ENCODE data around the gene NR2C2AP. TPM values are rescaled to one million over a fixed set of nuclear protein-coding genes. Genes with fewer than 3 reads are reported as not detected.
A peak's percentile ranks its signal among the peaks of the same experiment; 100 is the strongest.

NR2C2AP gene
- total RNA-seq, 1 experiment from 2014 or later, result 45.3 TPM

- Histone ChIP-seq H3K9me3 (ENCODE audit: low read depth, low read length, poor library complexity, severe bottlenecking) (no peaks in the 10 kb centered on the region), H3K4me3 (ENCODE audit: low read depth, low read length, poor library complexity, severe bottlenecking) (no peak overlapping the region), H3K36me3 (ENCODE audit: insufficient read depth, low read length, poor library complexity, severe bottlenecking) (peaks cover 8% of the 10 kb centered on the region), H3K4me1 (ENCODE audit: insufficient read depth, low read length, poor library complexity, severe bottlenecking) (peaks cover 10% of the 10 kb centered on the region), H3K27me3 (replicated peaks; ENCODE audit: insufficient read depth, low read depth, low read length, poor library complexity) (no peaks in the 10 kb centered on the region), H3K27ac (ENCODE audit: low read depth, low read length, poor library complexity, severe bottlenecking) (no peak overlapping the region)
- intact Hi-C loops (cut with micrococcal nuclease; ENCODE audit: unreplicated experiment), result no loop called here
- CTCF ChIA-PET, result interaction anchor here (0.6 kb wide), 2 partner anchors 278 to 341 kb away, joined by 3 to 5 read pairs; no protein-coding TSS in a partner anchor
- BruUV-seq (replicated peaks), result no TSS peak
- POLR2A ChIA-PET (ENCODE audit: low non-redundant PET), result no interaction called here
- TF ChIP-seq CTCF (conservative IDR thresholded peaks at IDR 0.05; ENCODE audit: low read depth, low read length), result no peak
- TF ChIP-seq EZH2 (IDR thresholded peaks at IDR 0.05; ENCODE audit: borderline replicate concordance, low read depth, low read length, poor library complexity, severe bottlenecking), result no peak
- DNase-seq (ENCODE audit: low spot score), result no peak
Observed at GRCh38 chr19:19205416-19206410, 2.5 kb upstream of the NR2C2AP start.

- H3K4me1 ChIP-seq (ENCODE audit: insufficient read depth, low read length, poor library complexity, severe bottlenecking), result peaks cover 10% of the 10 kb centered on the region
- intact Hi-C loops (cut with micrococcal nuclease; ENCODE audit: unreplicated experiment), result no loop called here
- H3K27ac ChIP-seq (ENCODE audit: low read depth, low read length, poor library complexity, severe bottlenecking), result no peak overlapping the region
- ChIA-PET CTCF (interaction anchor here (0.7 kb wide), 1 partner anchor 12 kb away, joined by 13 read pairs; the partner anchor contains the start of gene BORCS8), POLR2A (ENCODE audit: low non-redundant PET) (no interaction called here)
- no peak for DNase-seq (ENCODE audit: low spot score)
- no peak for TF ChIP-seq EZH2 (IDR thresholded peaks at IDR 0.05; ENCODE audit: borderline replicate concordance, low read depth, low read length, poor library complexity, severe bottlenecking)
- TF ChIP-seq CTCF (conservative IDR thresholded peaks at IDR 0.05; ENCODE audit: low read depth, low read length), result 0 out of 2 replicates have a peak, but pooled peaks have one; percentile 10
- no TSS peak for BruUV-seq (replicated peaks)
- peaks cover 8% of the 10 kb centered on the region for H3K36me3 ChIP-seq (ENCODE audit: insufficient read depth, low read length, poor library complexity, severe bottlenecking)
- H3K4me3 ChIP-seq (ENCODE audit: low read depth, low read length, poor library complexity, severe bottlenecking), result no peak overlapping the region
- H3K27me3 ChIP-seq (replicated peaks; ENCODE audit: insufficient read depth, low read depth, low read length, poor library complexity), result no peaks in the 10 kb centered on the region
- H3K9me3 ChIP-seq (ENCODE audit: low read depth, low read length, poor library complexity, severe bottlenecking), result no peaks in the 10 kb centered on the region
Observed at GRCh38 chr19:19204181-19204580, 967 bp upstream of the NR2C2AP start.

GRCh38 chr19:19202707-19203011, 555 bp downstream of the NR2C2AP start:
- TF ChIP-seq EZH2 (IDR thresholded peaks at IDR 0.05; ENCODE audit: borderline replicate concordance, low read depth, low read length, poor library complexity, severe bottlenecking) (no peak), CTCF (conservative IDR thresholded peaks at IDR 0.05; ENCODE audit: low read depth, low read length) (no peak)

More at GRCh38 chr19:19202707-19203011, 555 bp downstream of the NR2C2AP start:
- H3K4me3 ChIP-seq (ENCODE audit: low read depth, low read length, poor library complexity, severe bottlenecking), result peak overlapping the region; percentile 68
- POLR2A ChIA-PET (ENCODE audit: low non-redundant PET), result interaction anchor here (0.8 kb wide), 1 partner anchor 12 kb away, joined by 7 read pairs; no protein-coding TSS in a partner anchor
- H3K36me3 ChIP-seq (ENCODE audit: insufficient read depth, low read length, poor library complexity, severe bottlenecking), result peaks cover 16% of the 10 kb centered on the region
- DNase-seq (ENCODE audit: low spot score), result no peak
- CTCF ChIA-PET, result no interaction called here
- peak overlapping the region; percentile 89 for H3K27ac ChIP-seq (ENCODE audit: low read depth, low read length, poor library complexity, severe bottlenecking)
- intact Hi-C loops (cut with micrococcal nuclease; ENCODE audit: unreplicated experiment), result no loop called here
- no TSS peak for BruUV-seq (replicated peaks)
- H3K9me3 ChIP-seq (ENCODE audit: low read depth, low read length, poor library complexity, severe bottlenecking), result no peaks in the 10 kb centered on the region
- peaks cover 10% of the 10 kb centered on the region for H3K4me1 ChIP-seq (ENCODE audit: insufficient read depth, low read length, poor library complexity, severe bottlenecking)
- H3K27me3 ChIP-seq (replicated peaks; ENCODE audit: insufficient read depth, low read depth, low read length, poor library complexity), result no peaks in the 10 kb centered on the region
